Stimulated activated CD8-positive, alpha-beta memory T cell treated with anti-CD3 and anti-CD28 coated beads, Interleukin-2, amount 100 ng/mL, for 1 hour (primary cell): ENCODE results near the gene FOXD2.

ENCODE experiments used
- DNase-seq, 2 donors: peaks; one replicate each; pipeline ENCODE4 v3.0.0-alpha.2; 2020; ENCODE audit warnings: low read depth in 2 of 2

FOXD2 gene

DNA sequence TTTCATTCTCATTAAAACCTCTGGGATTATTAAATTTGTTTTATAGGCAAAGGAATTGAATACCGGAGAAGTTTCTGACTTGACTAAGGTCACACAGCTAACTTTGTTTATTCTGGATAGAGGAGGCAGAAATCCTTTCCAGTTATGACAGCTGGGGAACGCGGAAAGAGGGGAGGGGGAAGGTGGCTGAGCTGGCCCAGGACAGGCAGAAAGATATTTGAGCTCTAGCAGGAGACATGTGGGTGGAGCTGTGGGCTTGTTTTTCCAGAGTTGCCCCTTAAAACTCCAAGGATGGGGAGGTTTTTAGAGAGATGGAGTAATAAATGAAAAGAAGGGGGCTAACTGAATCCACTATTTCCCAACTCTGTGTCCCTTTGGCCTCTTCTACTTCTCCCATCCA, 27.8 kb downstream of the FOXD2 start:
- no peak for DNase-seq

- DNase-seq, result no peak
Measured at GRCh38 chr1:47468709-47469389, 31.0 kb downstream of the FOXD2 start.

- no peak for DNase-seq
Measured at GRCh38 chr1:47469390-47469759, 31.5 kb downstream of the FOXD2 start.

GRCh38 chr1:47469910-47470309, 32.1 kb downstream of the FOXD2 start:
- DNase-seq, result no peak

GRCh38 chr1:47471163-47471562, 33.3 kb downstream of the FOXD2 start:
- no peak for DNase-seq

DNA sequence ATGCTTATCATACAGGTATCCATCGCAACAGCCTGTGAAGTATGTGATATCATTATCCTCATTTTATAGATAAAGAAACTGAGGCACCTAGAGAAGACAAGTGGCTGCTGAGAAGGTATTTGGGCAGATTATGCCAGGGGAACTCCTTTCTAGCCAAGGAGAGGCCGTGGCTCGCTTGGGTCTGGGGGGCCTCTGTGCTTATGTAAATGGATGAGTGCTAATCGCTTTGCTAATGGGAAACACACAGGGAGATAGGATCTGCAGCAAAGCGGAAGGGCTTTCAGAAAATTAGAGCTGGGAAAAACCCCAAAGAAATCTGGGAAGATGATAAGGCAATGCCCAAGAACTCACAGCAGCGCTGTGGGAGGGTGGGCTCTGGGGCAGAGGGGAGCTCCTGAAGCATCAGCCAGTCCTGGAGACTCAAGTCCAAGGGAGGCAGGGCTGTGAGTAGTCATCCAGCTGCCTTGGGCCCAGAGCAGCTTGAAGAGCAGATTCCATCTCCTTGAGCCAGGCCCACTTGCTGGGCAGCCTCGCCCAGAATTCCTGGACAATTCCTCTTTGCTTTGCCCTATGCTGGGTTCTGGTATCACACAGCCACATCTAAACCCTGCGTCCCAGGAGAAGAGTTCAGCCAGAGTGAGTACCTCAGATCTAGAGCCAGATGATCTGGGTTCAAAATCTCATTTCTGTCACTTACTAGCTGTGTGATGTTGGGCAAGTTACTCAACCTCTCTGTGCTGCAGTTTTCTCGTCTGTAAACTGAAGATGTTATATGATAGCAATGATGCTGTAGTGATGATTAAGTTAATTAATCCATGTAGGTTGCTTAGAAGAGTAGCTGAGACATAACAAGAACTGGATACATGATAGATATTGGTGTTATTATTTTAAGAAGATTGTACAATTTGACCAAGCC, 36.7 kb downstream of the FOXD2 start:
- DNase-seq, result no peak

DNA sequence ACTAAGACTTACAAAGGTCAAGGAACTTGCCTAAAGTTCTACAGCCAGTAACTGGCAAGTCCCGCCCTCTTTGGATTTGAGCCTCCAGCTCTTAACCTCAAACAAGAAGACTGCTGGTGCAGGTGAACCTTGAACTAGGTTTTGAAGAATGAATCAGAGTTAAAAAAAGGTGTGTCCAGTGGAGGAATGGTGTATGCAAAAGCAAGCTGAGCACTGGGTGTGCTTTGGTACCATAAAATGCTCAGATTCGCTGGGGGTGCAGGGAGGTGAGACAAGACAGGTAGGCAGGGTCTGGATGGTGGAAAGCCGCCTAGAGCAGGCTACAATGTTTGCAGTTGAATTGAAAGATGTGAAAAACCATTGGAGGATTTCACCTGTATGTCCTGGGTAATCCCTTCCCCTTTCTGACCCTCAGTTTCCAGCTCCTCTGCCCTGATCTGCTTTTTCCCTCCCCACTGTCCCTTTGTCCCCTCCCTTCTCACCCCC, 39.8 kb downstream of the FOXD2 start:
- no peak for DNase-seq

DNA sequence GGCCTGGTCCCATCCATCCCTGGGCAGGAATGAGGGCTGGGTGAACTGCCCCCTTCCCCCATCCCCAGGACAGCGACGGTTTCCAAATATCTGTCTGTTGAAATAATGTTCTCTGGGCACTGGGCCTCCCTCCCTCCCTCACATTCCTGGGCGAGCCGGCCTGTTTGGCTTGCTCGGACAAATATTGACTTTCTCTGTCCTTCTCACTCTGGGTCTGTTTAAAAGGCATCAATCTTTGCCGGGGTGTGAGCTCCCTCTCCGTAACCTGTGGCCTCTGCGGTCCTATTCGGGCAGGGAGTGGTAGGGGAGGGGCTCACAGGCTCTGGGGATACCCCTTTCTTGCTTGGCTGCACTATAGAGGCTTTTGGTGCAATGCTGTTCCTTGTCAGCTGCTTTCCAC, 40.2 kb downstream of the FOXD2 start:
- no peak for DNase-seq

GRCh38 chr1:47479664-47480063, 41.8 kb downstream of the FOXD2 start:
- no peak for DNase-seq

- DNase-seq, result no peak
Measured at GRCh38 chr1:47481936-47482335, 44.1 kb downstream of the FOXD2 start.

DNA sequence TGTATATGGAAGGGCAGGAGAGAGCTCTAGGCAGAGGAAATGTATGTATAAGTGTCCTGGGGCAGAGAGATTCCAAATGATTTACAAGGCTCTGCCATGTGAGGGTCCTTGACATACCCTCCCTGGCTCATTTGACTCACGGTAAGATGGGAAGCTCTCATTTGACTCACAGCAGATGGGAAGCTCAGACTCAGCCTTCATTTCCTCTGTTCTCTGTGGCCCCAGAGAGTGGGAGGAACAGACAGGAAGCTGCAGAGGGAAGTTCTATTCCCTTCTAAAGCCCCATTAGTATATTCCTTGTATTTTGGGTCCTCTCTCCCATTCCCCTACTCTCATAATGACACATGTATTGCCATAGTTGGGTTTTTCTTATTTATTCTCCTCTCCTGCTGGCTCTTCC, 44.9 kb downstream of the FOXD2 start:
- no peak for DNase-seq

DNA sequence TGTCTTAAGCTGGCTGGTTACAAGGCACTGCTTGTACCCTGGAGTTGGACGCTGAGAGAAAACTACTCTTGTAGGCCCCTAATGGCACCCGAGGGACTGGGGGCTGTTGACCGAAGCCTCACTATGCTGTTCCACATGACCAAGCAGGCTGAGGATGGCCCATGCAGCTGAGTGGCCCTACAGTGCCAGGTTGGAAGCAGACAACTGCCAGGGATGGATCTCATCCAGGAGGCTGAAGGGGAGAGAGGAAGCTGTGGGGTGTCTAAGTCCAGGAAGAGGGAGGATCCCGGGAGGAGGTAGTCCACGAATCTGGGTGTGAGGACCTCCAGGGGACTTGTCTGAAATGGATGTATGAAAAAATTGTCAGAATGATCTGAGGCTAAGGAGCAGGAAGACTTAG, 45.8 kb downstream of the FOXD2 start:
- DNase-seq, result no peak

DNA sequence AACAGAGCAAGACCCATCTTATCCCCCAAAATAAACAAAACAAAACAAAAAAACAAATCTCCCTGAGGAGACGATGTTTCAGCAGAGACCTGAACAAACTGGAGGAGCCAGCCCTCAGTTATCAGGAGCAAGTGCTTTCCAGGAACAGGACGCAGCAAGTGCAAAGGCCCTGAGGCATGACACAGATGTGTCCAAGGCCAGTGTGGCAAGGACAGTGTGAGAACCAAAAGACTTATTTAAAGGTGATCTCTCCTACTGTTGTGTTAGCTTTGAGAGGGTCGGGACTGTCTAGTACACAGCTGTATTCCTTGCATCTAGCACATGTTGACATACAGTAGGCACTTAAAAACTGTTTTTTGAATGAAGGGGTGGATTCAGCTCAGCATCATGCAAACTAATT, 48.0 kb downstream of the FOXD2 start:
- no peak for DNase-seq

DNA sequence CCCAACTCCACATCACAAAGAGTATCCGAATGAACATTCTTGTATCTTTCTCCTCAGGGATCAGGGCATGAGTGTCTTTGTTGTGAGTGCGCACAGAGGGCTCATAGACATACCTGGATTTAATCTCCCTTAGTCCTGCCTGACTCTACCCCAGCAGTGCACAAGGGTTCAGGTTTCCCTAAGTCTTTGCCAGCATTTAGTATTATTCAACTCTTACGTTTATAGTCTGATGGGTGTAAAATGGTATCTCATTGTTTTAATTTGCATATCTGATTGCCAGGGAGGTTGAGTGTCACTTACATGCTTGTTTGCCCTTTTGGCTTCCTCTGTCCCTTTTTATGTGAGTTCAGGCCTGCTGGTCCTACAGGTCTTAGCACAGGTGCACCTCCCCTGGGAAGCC, 49.5 kb downstream of the FOXD2 start:
- no peak for DNase-seq

DNA sequence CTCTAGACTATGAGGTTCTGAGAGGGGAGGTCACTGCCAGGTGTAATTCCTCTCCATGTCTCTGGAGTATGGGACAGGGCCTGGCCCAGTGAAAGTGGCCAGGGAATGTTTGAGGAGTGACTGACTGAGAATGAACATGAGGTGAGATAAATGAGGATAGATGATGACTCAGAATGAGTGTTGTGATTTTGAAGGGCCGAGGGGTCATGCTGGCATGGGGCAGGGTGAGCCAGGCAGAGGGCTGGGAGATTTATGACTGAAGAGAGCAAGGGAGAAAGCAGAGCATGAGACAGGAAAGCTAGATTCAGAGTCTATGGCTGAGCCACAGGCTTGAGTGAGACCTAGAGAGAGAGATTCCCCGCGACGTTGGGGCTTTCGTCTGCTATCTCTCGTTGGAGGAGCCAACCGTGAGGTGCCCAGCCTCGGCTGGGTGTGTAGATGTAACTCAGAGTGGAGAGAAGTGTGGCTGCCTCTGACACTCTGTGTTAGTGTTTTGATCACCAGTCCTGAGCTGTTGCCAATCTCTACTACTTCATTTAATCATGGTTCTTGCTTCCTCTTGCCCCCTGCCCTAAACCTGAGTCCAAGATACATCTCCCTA, 50.1 kb downstream of the FOXD2 start:
- no peak for DNase-seq
